CD4-positive, alpha-beta T cell treated with Interleukin-4 for 1 hour (primary cell): ENCODE measurements around the gene NFXL1.

ENCODE experiments used
- DNase-seq, 2 donors: peaks; one replicate each; pipeline ENCODE4 v3.0.0-alpha.2; 2020 to 2022

Gene NFXL1

GRCh38 chr4:47830265-47831025 lies 83.9 kb downstream of the NFXL1 start:
- DNase-seq, result no peak

- no peak for DNase-seq
Measured at GRCh38 chr4:47829438-47829837, 84.9 kb downstream of the NFXL1 start.

- DNase-seq, result no peak
Measured at GRCh38 chr4:47827343-47828047, 86.9 kb downstream of the NFXL1 start.

- DNase-seq, result no peak
Measured at GRCh38 chr4:47824840-47825239, 89.5 kb downstream of the NFXL1 start.

GRCh38 chr4:47819178-47819577 lies 95.2 kb downstream of the NFXL1 start:
- DNase-seq, result no peak

- DNase-seq, result no peak
Measured at GRCh38 chr4:47817275-47817674, 97.1 kb downstream of the NFXL1 start.

- DNase-seq, result no peak
Measured at GRCh38 chr4:47816748-47817147, 97.6 kb downstream of the NFXL1 start.

- no peak for DNase-seq
Measured at GRCh38 chr4:47814618-47815295, 99.6 kb downstream of the NFXL1 start.

- no peak for DNase-seq
Measured at GRCh38 chr4:47809654-47810203, 104.7 kb downstream of the NFXL1 start.

GRCh38 chr4:47804598-47804997 lies 109.8 kb downstream of the NFXL1 start:
- no peak for DNase-seq

- no peak for DNase-seq
Measured at GRCh38 chr4:47801481-47802002, 112.8 kb downstream of the NFXL1 start.

GRCh38 chr4:47798165-47798564 lies 116.2 kb downstream of the NFXL1 start:
- DNase-seq, result no peak
